GM15510 (cell line): ENCODE data around the gene PSMD9.

Source experiments
- POLR2A ChIP-seq: IDR thresholded peaks from 3 replicates; pipeline ENCODE4 v1.6.1; 2011; ENCODE audit warnings: borderline replicate concordance; ENCODE audit not compliant: insufficient read length; ENCODE audit errors: extremely low read depth

Gene PSMD9

GRCh38 chr12:121937654-121938053, 49.1 kb downstream of the PSMD9 start:
- TF ChIP-seq POLR2A, result no peak

DNA sequence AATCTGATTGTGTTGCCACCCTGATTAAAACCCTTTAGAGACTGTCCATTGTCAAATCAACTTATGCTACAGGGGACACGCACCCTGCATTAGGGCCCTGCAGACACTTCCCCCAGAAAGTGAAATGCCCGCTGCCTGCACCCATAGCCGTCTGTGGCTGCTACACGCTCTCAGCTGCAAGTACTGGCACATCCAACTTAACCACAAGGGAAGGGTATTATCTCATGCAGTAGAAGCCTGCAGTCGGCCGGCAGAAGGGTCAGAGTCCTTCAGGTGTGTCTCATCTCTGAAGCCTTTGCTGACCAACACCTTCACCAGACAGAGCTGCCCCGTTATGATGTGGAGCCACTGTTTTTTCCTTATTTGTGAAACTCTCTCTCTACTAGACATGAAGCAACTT, 50.6 kb downstream of the PSMD9 start:
- TF ChIP-seq POLR2A, result no peak

GRCh38 chr12:121939992-121940766, 51.6 kb downstream of the PSMD9 start:
- no peak for TF ChIP-seq POLR2A

- no peak for TF ChIP-seq POLR2A
These were observed 53.6 kb downstream of the PSMD9 start for GRCh38 chr12:121942145-121942718.

- no peak for TF ChIP-seq POLR2A
These were observed 55.3 kb downstream of the PSMD9 start for GRCh38 chr12:121943926-121944325.

DNA sequence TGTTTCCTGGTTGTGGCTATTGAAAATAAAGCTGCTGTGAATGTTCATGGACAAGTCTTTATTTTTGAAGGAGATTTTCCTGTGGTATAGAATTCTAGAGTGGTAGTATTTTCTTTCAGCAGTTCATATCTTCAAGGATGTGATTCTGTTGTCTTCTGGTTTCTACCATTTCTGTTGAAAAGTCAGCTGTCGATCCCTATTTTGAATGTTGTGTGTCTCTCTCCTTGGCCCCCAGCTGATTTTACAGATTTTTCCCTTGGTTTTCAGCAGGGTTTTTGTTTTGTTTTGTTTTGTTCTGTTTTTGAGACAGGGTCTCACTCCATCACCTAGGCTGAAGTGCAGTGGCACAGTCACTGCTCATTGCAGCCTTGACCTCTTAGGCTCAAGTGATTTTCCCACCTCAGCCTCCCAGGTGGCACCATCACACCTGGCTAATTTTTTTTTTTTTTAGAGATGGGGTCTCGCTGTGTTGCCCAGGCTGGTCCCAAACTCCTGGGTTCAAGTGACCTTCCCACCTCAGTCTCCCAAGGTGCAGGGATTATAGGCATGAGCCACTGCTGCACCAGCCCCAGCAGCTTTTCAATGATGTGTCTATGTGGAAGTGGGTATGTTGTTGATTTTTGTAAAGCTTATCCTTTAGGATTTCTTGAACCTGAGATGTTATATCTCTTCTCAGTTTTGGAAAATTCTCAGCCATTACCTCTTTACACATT, 57.9 kb downstream of the PSMD9 start:
- no peak for TF ChIP-seq POLR2A

GRCh38 chr12:121947981-121948380, 59.4 kb downstream of the PSMD9 start:
- no peak for TF ChIP-seq POLR2A

DNA sequence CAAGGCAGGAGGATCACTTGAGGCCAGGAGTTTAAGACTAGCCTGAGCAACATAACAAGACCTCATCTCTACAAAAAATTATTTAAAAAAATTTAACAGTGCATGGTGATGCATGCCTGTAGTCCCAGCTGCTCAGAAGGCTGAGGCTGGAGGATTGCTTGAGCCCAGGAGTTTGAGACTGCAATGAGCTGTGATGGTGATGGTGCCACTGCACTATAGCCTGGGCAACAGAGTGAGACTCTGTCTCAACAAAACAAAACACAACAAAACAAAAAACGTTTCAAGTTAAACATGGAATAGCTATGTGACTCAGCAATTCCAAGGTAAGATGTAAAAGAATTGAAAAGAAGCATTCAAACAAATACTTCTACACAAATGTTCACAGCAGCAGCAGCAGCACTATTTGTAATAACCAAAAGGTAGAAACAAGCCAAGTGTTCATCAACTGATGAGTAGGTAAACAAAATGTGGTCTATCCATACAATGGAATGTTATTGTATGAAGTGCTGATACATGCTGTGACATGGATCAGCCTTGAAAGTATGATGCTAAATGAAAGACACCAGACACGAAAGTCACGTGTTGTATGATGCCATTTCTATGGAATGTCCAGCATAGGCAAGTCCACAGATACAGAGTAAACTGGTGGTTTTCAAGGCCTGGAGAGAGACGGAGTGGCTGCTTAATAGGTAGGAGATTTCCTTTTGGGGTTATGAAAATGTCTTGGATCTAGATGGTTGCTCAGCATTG, 61.2 kb downstream of the PSMD9 start:
- TF ChIP-seq POLR2A, result no peak

DNA sequence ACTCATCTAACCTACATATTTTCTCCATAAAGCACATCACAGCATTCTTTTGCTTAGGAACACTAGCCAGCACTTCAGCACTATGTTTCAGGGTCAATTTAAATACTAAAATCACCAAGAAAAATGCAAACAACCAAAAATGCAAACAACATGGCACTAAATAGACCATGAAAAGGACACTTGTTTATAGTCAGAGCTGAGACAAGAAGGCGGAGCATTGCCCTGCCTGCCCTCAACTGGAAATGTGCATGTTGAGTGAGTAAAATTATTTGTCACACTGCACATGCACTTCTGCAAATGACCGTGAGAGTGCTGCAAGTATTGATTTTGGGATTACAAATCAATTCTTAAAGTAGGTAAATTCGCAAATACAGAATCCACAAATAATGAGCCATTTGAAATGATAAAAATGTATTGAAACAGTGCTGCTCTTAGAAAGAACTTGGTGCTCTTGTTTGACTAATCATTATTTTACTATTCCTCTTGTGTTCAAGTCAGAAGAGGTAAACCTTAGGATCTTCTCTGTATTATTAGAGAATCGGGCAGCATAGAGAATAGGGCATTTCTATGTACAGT, 64.6 kb downstream of the PSMD9 start:
- TF ChIP-seq POLR2A, result no peak

DNA sequence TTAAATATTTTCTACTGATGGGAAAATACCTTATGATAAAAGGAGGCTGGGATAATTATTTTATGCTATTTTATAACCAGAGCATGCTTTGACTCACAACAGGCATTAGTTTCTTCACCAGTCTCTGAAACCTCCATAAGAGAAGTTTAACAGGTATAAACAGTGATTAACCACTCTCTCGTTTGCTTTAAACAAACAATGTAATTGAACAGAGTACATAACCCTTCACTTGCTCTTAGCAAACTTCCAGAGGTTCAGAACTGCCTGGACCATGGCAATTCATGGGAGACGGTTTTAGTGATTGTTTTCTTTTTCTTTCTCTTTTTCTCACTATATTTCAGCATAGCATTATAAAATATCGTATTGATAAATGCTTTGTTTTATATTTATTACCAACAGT, 65.1 kb downstream of the PSMD9 start:
- no peak for TF ChIP-seq POLR2A

DNA sequence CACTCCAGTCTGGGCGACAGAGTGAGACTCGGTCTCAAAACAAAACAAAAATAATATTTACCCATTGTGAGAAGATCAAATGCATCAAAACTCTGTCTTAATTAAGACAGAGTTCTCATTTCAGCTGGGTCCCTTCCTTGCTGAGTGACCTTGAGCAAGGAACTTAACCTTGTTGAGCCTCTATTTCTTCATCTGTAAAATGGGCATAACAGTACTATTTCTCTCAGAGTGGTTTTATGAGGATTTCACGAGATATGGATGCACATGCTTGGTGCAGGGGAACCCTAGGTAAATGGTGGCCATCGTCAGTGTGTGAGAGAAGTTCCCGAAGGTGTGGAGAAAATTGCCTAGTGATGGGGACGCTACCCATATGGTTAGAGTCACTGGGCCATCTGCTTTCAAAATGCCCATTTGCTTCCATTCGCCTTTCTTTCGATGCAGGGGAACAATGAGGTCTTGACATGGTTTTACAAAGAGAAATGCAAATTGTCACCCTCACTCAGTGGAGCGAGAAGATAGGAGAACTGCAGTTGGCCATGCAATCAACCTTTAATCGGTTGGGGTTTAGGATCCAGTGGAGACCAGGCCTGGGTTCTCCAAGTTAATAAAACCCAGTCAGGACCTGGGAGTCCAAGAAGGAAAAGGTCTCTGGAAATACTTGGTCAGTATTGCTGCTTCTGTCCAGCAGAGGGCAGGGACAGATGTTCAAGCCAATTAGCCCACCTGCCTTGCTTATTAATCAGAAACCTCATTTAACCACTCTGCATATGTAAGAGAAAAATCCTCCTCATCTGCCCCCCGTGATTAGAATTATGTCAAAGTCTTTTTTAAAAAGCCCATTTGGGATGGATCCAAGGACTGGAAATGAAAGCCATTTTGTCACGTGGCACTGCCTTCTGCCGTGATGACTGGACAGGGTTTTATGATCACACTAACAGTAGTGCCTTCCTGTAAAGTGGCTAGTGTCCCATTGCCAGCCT, 67.0 kb downstream of the PSMD9 start:
- TF ChIP-seq POLR2A, result no peak

GRCh38 chr12:121957861-121958515, 69.4 kb downstream of the PSMD9 start:
- TF ChIP-seq POLR2A, result no peak
